Cardiac muscle cell (in vitro differentiated cells and primary cell): ENCODE measurements around the gene CUL1. TPM values are rescaled to one million over a fixed set of nuclear protein-coding genes. Genes with fewer than 3 reads are reported as not detected.

Experiments
- DNase-seq, 2 donors: peaks; one replicate each; pipeline versions ENCODE4 v3.0.0 to v3.0.0-alpha.2; 2010 to 2017; ENCODE audit warnings: low read depth in 1 of 2, low spot score in 1 of 2
- H3K27ac ChIP-seq: fragments of 200-600 bp; sonication (generic); 2 replicates; pipeline ENCODE4 v1.5.1; 2016
- H3K27me3 ChIP-seq: fragments of 200-600 bp; sonication (generic); 2 replicates; pipeline ENCODE4 v1.6.0; 2016; ENCODE audit warnings: control low read depth
- H3K36me3 ChIP-seq: fragments of 200-600 bp; sonication (generic); 2 replicates; pipeline ENCODE4 v1.5.1; 2016; ENCODE audit warnings: control low read depth
- H3K4me1 ChIP-seq: fragments of 200-600 bp; sonication (generic); 2 replicates; pipeline ENCODE4 v1.8.1; 2017; ENCODE audit warnings: low read depth, mild to moderate bottlenecking, mixed run types
- H3K4me3 ChIP-seq: fragments of 200-600 bp; sonication (generic); 2 replicates; pipeline ENCODE4 v1.5.1; 2016; ENCODE audit warnings: mild to moderate bottlenecking
- H3K9me3 ChIP-seq: fragments of 200-600 bp; sonication (generic); 2 replicates; pipeline ENCODE4 v1.5.1; 2017; ENCODE audit warnings: low read depth, mild to moderate bottlenecking, control low read depth
- polyA plus RNA-seq: library from polyadenylated mRNA; unstranded; fragments of >200 nt; fragmentation: Nextera tagmentation; extraction: Ambion mirVana; gene quantifications from 2 replicates; pipeline ENCODE4 v1.2.1, GENCODE V29; 2016
- total RNA-seq: library from RNA; depleted of rRNA; stranded (reverse); fragments of >200 nt; gene quantifications from 2 replicates; pipeline ENCODE4 v1.2.3, GENCODE V29; 2016
- TF ChIP-seq, protein P1 (sequence below): IDR thresholded peaks from 2 replicates; pipeline ENCODE4 v1.5.1; 2012; ENCODE audit warnings: low read depth, mild to moderate bottlenecking, low read length

The CUL1 gene
- total and polyA plus RNA-seq, 2 experiments from 2014 or later, result 58.8 to 71.6 TPM

DNA sequence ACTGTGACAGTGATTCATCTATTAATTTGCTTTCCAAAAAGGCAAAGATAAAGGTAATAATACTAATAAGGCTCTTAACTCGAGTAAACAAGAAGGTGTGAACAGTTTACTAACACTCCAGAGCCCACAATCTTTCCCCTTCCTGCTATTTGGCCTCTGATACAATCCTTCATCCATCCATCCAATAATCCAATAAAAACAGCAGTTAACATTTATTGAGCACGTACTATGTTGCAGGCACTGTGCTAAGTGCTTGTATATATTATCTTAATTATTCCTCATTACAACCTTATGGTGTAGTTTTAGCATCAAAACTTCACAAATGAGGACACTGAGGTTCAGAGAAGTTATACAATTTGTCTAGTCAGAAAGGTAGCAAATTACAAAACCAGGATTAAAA is 135.9 kb downstream of the CUL1 start:
- Histone ChIP-seq H3K4me1 (no peaks in the 10 kb centered on the region), H3K27me3 (no peaks in the 10 kb centered on the region), H3K4me3 (no peak overlapping the region), H3K9me3 (no peaks in the 10 kb centered on the region), H3K27ac (no peak overlapping the region), H3K36me3 (peaks cover 4% of the 10 kb centered on the region)
- TF ChIP-seq, protein P1, sequence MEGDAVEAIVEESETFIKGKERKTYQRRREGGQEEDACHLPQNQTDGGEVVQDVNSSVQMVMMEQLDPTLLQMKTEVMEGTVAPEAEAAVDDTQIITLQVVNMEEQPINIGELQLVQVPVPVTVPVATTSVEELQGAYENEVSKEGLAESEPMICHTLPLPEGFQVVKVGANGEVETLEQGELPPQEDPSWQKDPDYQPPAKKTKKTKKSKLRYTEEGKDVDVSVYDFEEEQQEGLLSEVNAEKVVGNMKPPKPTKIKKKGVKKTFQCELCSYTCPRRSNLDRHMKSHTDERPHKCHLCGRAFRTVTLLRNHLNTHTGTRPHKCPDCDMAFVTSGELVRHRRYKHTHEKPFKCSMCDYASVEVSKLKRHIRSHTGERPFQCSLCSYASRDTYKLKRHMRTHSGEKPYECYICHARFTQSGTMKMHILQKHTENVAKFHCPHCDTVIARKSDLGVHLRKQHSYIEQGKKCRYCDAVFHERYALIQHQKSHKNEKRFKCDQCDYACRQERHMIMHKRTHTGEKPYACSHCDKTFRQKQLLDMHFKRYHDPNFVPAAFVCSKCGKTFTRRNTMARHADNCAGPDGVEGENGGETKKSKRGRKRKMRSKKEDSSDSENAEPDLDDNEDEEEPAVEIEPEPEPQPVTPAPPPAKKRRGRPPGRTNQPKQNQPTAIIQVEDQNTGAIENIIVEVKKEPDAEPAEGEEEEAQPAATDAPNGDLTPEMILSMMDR, result no peak
- no peak for DNase-seq

DNA sequence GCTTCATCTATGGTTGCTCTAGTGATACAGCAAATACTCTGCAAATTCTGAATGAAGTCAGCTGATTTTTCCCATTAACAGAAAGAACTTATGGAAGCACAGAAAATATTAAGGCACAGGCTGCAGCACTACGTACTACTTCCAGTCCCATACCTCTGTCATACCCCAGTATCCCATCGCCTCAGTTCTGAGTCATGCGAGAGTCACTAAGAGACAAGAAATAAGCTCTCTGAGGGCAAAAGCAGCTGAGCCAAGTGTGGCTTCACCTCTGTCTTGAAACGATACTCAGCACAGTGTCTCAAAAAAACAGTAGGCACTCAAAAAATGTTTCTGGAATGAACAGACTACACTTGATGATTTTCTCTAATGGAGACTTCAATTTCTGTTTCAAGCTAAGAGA is 137.2 kb downstream of the CUL1 start:
- no peak overlapping the region for H3K4me3 ChIP-seq
- H3K27ac ChIP-seq, result no peak overlapping the region
- no peaks in the 10 kb centered on the region for H3K27me3 ChIP-seq
- H3K4me1 ChIP-seq, result no peaks in the 10 kb centered on the region
- TF ChIP-seq, protein P1, result no peak
- H3K36me3 ChIP-seq, result no peaks in the 10 kb centered on the region
- no peaks in the 10 kb centered on the region for H3K9me3 ChIP-seq
- no peak for DNase-seq

DNA sequence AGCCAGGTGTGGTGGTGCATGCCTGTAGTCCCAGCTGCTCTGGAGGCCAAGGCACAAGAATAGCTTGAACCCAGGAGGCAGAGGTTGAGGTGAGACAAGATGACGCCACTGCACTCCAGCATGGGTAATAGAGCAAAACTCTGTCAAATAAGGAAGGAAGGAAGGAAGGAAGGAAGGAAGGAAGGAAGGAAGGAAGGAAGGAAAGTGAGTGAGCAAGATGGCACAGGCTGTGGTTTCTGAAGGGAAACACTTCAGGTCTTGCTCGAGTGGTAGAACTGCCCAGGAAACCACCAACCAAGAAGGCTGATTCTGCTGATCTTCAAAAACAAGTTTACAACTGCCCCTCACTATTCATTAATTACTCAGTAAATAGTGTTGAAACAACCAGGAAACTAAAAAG is 140.2 kb downstream of the CUL1 start:
- H3K4me3 ChIP-seq, result no peak overlapping the region
- no peaks in the 10 kb centered on the region for H3K27me3 ChIP-seq
- no peaks in the 10 kb centered on the region for H3K36me3 ChIP-seq
- no peak overlapping the region for H3K27ac ChIP-seq
- no peak for DNase-seq
- no peaks in the 10 kb centered on the region for H3K4me1 ChIP-seq
- TF ChIP-seq, protein P1, result no peak
- H3K9me3 ChIP-seq, result no peaks in the 10 kb centered on the region

DNA sequence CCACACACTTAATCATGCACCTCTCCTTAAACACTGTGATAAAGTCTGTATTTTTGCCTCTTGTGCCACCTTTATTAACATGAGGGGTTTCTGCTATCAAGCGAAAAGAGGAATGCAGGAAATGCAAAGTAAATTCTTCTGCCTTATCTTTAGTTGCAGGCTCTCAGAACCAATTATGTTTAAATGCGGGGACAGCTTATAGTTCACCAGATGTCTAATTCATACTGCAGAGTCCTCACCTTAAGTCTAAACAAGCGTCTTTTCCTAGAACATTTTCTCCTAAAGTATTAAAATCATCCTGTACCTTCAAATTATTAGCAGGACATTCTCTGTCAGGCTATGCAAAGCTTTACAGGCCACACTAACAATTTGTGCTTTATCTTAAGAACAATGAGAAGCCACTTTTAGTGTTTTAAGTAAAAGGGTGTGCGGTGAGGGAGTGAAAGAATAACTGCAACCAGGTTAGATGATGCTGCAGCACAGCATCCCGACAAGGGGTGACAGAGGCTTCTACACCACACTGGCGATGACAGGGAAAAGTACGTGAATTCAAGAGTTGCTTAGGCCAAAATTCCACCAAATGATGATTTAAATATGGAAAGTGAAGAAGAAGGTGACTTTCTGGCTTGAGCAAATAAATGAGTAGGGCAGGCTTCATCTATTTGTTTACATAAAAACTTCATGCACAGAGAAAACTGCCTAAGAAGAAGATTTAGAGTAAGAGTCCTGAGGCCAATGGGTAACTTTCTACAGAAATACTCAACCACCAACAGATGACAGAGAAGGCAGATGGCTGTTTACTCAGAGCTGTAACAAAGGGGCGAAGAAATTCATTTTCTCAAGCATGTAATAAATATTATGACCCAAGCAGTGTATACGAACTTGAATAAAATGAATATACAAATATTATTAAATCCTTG is 149.4 kb downstream of the CUL1 start:
- Histone ChIP-seq H3K27me3 (no peaks in the 10 kb centered on the region), H3K4me1 (peaks cover 42% of the 10 kb centered on the region), H3K27ac (peak overlapping the region; percentile 92), H3K4me3 (no peak overlapping the region), H3K36me3 (no peaks in the 10 kb centered on the region), H3K9me3 (no peaks in the 10 kb centered on the region)
- TF ChIP-seq, protein P1, result no peak
- peak in 1 of 2 donors; percentile 48 for DNase-seq

DNA sequence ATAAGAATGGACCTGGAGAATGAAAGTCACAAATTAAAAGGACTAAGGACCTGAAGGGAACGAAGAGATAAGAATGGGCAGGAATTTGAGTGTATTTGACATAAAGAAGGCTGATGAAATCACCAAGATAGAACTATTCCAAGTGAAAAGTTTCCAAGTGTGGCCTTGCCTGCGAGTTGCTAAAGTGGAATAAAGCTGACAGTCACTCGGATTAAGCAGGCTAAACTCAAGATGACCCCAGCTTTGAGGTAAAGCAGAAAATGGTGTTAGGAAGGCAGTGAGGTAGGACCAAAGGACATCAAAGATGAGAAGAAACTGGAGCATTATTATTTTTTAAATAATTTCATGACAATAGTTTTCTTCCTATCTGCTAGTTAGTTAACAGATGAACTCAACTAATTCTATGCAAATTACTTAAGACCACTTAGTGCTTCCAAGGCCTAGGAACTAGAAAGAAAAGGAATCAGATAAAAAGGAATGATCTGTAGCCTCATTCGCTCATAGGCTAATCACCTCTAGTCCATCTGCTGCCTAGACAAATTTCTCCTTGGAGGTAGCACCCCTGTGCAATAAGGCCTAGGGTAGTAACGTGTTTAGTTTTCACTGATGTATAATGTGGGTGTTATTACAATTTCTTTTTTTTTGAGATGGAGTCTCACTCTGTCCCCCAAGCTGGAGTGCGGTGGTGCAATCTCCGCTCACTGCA is 150.8 kb downstream of the CUL1 start:
- peaks cover 42% of the 10 kb centered on the region for H3K4me1 ChIP-seq
- H3K9me3 ChIP-seq, result no peaks in the 10 kb centered on the region
- no peaks in the 10 kb centered on the region for H3K27me3 ChIP-seq
- H3K4me3 ChIP-seq, result no peak overlapping the region
- DNase-seq, result peak; percentile 17 to 35
- TF ChIP-seq, protein P1, result no peak
- H3K36me3 ChIP-seq, result no peaks in the 10 kb centered on the region
- peak overlapping the region; percentile 92 for H3K27ac ChIP-seq
